Stimulated activated CD4-positive, alpha-beta T cell treated with anti-CD3 and anti-CD28 coated beads, Interleukin-12 subunit alpha, Interleukin-12 subunit beta, amount 100 ng/mL, for 4 hours (primary cell): ENCODE measurements around the gene CCDC92.
"Not testable (repeated sequence)": the region's sequence is repeated elsewhere in the genome, so short reads cannot be mapped to it uniquely, and the experiment has no call there.

ENCODE experiments used
- DNase-seq: peaks from one replicate; pipeline ENCODE4 v3.0.0-alpha.2; 2020

Gene CCDC92

GRCh38 chr12:123935956-123936355 is 36.7 kb downstream of the CCDC92 start:
- DNase-seq: no peak

- DNase-seq: no peak
Observed at GRCh38 chr12:123934829-123935228, 37.8 kb downstream of the CCDC92 start.

GRCh38 chr12:123934016-123934620 is 38.5 kb downstream of the CCDC92 start:
- DNase-seq: no peak

DNA sequence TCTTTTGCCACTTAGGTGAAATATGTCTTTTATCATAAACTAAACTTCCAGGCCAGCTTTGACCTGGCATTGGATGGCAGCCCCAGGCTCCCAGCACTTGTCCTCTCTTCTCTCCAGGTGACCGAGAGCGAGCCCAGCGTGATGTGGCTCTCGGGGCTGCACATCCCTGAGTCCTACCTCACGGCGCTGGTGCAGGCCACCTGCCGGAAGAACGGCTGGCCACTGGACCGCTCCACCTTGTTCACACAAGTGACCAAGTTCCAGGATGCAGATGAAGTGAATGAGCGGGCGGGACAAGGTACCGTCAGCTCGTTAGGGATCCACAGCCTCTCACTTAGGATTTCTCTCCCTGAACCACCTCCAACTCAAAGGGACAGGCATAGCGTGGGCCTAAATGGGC is 39.4 kb downstream of the CCDC92 start:
- DNase-seq: no peak

DNA sequence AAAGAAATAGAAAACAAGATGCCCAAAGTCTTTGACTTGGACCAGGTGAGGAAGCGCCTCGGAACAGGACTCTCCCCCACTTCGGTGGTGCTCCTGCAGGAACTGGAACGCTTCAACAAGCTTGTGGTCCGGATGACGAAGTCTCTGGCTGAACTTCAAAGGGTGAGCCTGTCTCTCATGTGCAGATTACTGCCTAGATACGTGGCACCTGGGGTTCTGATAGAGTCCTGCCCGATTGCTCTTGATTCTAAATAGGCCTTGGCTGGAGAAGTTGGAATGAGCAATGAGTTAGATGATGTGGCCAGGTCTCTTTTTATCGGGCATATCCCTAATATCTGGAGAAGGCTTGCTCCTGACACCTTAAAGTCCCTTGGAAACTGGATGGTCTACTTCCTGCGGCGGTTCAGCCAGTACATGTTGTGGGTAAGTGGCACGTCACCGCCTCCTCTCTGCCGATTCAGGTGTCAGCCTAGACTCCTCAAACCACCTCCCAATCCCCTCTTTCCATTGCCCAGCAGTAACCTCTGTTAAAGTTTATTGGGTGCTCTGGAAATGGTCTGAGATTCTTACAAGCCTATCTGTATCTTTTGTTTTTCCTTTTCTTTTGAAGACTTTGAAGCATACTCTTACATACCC is 40.8 kb downstream of the CCDC92 start:
- DNase-seq: peak; percentile 13

DNA sequence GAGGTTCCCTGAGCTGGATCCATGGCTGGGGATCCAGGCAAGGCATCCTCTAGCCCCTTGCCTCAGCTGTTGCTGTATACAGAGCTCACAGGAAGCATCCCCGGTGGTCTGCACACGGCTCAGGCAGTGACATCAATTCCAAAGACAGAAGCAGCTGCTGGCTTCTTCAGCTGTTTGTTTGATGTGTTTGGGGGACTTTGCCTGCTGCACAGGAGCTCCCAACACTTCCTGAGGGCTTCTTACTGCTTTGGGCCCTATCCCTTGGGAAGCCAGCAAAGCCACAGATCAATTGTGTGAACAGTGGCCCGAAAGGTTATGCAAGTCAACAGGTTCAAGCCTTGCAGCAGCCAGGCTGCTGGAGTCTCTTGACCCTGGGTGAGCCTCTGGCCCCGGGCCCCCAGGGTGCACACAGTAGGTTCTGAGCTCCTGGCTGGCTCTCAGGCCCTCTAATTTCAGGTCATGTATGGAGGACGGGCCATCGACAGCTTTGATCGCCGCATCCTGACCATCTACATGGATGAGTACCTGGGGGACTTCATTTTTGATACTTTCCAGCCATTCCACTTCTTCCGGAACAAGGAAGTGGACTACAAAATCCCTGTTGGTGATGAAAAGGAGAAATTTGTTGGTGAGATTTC is 42.6 kb downstream of the CCDC92 start:
- DNase-seq: no peak

DNA sequence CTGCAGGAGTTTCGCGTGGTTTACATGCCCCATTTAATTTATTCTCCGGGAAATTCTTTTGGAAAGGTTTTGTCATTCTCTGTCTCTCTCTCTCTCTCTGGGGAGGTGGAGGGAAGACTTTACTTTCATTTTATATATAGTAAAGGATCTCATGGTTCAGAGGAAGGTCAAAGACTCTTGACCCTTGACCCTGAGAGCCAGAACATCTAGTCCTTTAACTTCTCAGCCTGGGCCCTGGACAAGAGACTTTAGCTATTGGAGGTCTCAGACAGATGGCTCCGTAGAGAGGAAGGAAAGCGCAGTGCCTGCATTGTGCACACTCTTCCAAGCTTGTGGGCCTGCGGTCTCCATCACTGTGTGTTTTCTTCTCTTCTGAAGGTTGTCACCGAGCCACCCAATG is 43.7 kb downstream of the CCDC92 start:
- DNase-seq: no peak

GRCh38 chr12:123928274-123928865 is 44.3 kb downstream of the CCDC92 start:
- DNase-seq: no peak

DNA sequence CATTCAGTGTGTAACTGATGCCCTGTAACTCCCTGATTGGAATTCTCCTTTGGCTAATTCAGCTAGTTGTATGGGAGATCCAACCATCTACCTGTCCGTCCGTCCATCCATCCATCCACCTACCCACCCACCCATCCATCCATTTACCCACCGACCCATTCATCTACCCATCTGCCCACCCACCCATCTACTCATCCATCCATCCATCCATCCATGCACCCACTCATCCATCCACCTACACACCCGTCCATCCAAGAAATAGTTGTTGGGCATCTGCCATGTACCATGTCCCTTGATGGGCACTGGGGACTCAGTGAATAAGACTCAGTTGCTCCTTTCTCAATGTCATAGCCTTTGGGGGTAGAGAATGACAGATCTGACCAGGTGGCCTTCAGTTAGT is 48.1 kb downstream of the CCDC92 start:
- DNase-seq: no peak

DNA sequence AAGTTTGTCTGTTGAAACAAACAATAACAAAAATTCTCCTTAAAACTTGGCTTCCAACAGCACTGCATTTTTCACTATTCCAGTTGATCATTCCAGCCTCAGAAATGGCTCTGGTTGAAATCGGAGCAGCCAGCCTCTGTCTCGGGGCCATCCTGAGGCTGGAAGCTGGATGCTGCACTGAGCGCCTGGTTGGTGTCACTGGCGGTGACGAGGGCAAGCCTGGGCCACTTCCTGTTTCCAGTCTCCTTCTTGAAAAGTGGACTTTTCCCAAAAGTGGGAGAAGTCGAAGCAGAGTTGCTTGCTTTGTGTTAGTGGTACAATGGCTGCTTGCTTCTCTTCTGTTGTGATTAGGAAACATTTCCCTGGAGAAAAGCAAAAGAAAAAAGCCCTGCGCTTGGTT is 48.7 kb downstream of the CCDC92 start:
- no peak for DNase-seq

DNA sequence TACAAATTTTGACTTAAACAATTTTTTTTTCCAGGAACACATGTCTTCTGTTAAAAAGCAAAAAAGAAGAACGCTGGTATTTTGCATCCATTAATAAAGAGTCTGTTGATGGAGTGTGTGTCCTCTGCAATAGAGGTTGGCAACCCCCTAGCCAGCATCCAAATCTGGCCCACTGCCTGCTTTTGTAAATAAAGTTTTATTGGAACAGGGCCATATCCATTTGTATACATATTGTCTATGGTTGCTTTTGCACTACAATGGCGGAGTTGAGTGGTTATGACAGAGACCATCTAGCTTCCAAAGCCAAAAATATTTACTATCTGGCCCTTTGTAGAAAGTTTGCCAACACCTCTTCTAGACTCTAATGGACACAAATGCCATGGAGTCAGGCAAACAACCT is 49.6 kb downstream of the CCDC92 start:
- no peak for DNase-seq

- DNase-seq: no peak
Observed at GRCh38 chr12:123919980-123920360, 52.7 kb downstream of the CCDC92 start.

- no peak for DNase-seq
Observed at GRCh38 chr12:123917337-123917850, 55.2 kb downstream of the CCDC92 start.

GRCh38 chr12:123916729-123917128 is 55.9 kb downstream of the CCDC92 start:
- peak; percentile 49 for DNase-seq

DNA sequence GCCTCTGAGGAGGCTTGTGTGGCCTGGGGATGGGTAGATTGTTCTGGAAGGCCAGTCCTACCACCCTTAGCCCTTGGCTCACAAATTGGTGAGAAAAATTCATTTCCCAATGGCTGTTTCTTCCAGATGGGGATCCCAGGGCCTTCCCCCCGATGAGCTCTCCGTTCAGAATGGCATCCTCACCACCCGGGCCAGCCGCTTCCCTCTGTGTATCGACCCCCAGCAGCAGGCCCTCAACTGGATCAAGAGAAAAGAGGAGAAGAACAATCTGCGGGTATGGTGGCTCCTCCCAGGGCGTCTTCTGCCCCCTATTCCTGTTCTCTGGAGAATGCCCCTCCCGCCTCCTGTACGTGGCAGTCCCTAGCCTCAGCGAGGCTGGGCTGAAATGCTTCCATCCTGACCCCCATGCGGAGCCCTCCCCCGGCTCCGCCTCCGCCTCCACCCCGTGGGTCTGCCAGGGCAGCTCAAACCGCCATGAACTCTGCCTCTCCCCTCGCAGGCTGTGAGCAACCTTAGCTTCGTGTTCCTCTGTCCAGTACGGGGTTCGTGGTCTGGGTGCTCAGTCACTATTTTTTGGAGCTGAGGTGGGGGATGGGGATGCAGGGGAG is 57.8 kb downstream of the CCDC92 start:
- DNase-seq: no peak

DNA sequence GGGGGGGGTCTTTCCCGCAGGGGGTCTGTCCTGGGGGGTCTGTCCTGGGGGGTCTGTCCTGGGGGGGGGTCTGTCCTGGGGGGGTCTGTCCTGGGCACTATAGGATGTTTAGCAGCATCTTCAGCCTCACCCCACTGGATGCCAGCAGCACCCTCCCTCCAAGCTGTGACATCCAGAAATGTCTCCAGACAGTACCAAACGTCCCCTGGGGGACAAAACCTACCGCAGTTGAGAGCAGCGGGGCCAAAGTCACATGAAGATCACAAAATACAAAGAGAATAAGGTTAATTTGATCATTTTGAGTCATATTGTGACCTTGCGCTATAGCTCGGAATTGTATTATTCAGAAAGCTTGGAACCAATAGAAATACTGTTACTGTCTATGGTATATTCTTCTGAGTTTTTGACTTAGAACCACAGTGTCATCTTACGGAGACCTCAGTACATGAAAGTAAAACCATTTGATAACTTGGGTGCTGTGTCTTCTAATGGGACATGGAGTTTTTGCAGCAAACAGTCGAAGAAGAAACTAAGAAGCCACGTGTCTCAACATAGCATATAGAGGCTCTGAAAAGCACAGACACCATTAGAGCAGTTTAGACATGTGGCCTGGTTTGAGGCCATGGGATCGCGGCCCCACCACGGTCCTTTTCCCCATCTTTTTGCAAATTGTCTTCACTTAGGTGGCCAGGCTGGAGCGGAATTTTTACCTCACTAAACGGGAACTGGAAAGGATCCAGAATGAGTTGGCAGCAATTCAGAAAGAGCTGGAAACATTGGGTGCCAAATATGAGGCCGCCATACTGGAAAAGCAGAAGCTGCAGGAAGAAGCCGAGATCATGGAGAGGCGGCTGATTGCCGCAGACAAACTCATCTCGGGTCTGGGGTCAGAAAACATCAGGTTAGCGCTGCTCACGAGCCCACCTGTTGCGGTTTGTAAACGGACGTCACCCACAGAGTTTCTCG is 59.9 kb downstream of the CCDC92 start:
- DNase-seq: no peak

GRCh38 chr12:123911672-123912409 is 60.8 kb downstream of the CCDC92 start:
- DNase-seq: not testable (repeated sequence)

- DNase-seq: no peak
Observed at GRCh38 chr12:123910761-123911193, 61.9 kb downstream of the CCDC92 start.

DNA sequence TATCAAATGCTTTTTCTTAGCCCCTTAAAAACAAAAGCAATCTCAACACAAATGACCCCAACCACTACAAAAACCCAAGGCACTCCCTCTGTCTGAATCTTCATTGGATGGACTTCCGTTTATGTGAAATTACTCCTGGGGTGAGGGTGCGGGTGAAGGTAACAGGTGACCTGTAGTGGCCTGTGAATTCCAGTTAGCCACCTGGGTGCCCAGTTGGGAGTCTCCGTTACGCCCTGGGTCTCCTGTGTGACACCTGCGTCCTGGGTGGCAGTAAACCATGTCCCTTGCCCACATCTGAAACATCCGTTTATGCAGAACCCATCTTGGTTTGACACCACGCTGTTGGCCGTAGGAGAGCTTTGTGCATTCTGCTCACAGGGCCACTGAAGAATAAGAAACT is 62.6 kb downstream of the CCDC92 start:
- no peak for DNase-seq

GRCh38 chr12:123908884-123909725 is 63.5 kb downstream of the CCDC92 start:
- no peak for DNase-seq
